DND-41 (cell line): ENCODE results near the gene SHISA7.

Experiments used
- EZH2 ChIP-seq: IDR thresholded peaks from 3 replicates; pipeline ENCODE4 v1.6.1; 2012; ENCODE audit warnings: borderline replicate concordance, low read depth, mild to moderate bottlenecking, moderate library complexity, low read length, inconsistent platforms; ENCODE audit not compliant: severe bottlenecking
- TF ChIP-seq, protein P1 (sequence below): IDR thresholded peaks from 2 replicates; pipeline ENCODE4 v1.5.1; 2012; ENCODE audit warnings: borderline replicate concordance, low read length, moderate library complexity, mild to moderate bottlenecking; ENCODE audit not compliant: poor library complexity, severe bottlenecking; ENCODE audit errors: extremely low read depth

- TF ChIP-seq, protein P1, sequence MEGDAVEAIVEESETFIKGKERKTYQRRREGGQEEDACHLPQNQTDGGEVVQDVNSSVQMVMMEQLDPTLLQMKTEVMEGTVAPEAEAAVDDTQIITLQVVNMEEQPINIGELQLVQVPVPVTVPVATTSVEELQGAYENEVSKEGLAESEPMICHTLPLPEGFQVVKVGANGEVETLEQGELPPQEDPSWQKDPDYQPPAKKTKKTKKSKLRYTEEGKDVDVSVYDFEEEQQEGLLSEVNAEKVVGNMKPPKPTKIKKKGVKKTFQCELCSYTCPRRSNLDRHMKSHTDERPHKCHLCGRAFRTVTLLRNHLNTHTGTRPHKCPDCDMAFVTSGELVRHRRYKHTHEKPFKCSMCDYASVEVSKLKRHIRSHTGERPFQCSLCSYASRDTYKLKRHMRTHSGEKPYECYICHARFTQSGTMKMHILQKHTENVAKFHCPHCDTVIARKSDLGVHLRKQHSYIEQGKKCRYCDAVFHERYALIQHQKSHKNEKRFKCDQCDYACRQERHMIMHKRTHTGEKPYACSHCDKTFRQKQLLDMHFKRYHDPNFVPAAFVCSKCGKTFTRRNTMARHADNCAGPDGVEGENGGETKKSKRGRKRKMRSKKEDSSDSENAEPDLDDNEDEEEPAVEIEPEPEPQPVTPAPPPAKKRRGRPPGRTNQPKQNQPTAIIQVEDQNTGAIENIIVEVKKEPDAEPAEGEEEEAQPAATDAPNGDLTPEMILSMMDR, result no peak
- no peak for TF ChIP-seq EZH2
Measured at GRCh38 chr19:55471266-55471665, 28.2 kb upstream of the SHISA7 start.
